IMR-90 (cell line): Measurements from ENCODE around the gene HYCC1. TPM values are rescaled to one million over a fixed set of nuclear protein-coding genes. Genes with fewer than 3 reads are reported as not detected.

Experiments used
- ATAC-seq: fragments of 200-7000 bp; cut with Tn5 transposase; 2 replicates; pipeline ENCODE4 v1.9.1; 2020; ENCODE audit warnings: low read depth, mild to moderate bottlenecking, moderate library complexity
- BruUV-seq: library from RNA; stranded (reverse); fragments of 400-500 nt; replicated peaks from 2 replicates; lab custom pipeline; 2021; lab: Mats Ljungman, UMichigan
- CTCF ChIA-PET: fragments of 300-600 bp; formaldehyde crosslinking; extraction: SDS; loops from one replicate; lab custom pipeline; 2021; ENCODE audit warnings: antibody characterized with exemption; lab: Yijun Ruan, JAX
- POLR2A ChIA-PET: fragments of 300-600 bp; sonication (Branson Sonifier 250); formaldehyde crosslinking; loops from one replicate; lab custom pipeline; 2022; ENCODE audit warnings: antibody characterized with exemption; ENCODE audit not compliant: unreplicated experiment; lab: Charles Lee
- DNase-seq: peaks from one replicate; pipeline ENCODE4 v3.0.0; 2013
- H2AFZ ChIP-seq: replicated peaks from 2 replicates; pipeline ENCODE3; 2013; ENCODE audit warnings: low read length, mild to moderate bottlenecking; ENCODE audit not compliant: poor library complexity
- H2AK5ac ChIP-seq: 2 replicates; pipeline ENCODE4 v1.6.1; 2013; ENCODE audit warnings: low read depth, low read length, inconsistent platforms
- H2AK9ac ChIP-seq: replicated peaks from 2 replicates; pipeline ENCODE3; 2013; ENCODE audit warnings: mild to moderate bottlenecking, low read depth, low read length, moderate library complexity; ENCODE audit not compliant: poor library complexity
- H2BK120ac ChIP-seq: 2 replicates; pipeline ENCODE4 v1.6.1; 2013; ENCODE audit warnings: low read depth, low read length, inconsistent platforms
- H2BK15ac ChIP-seq: 3 replicates; pipeline ENCODE4 v1.6.1; 2013; ENCODE audit warnings: low read depth, low read length, inconsistent platforms
- H2BK20ac ChIP-seq: 2 replicates; pipeline ENCODE4 v1.6.1; 2013; ENCODE audit warnings: low read depth, mild to moderate bottlenecking, inconsistent platforms, low read length, moderate library complexity
- H2BK5ac ChIP-seq: 2 replicates; pipeline ENCODE4 v1.6.1; 2013; ENCODE audit warnings: mild to moderate bottlenecking, low read depth, low read length, inconsistent platforms; ENCODE audit not compliant: poor library complexity, severe bottlenecking
- H3K14ac ChIP-seq: replicated peaks from 2 replicates; pipeline ENCODE4 v1.6.1; 2013; ENCODE audit warnings: low read depth, low read length, inconsistent platforms
- H3K18ac ChIP-seq: 2 replicates; pipeline ENCODE4 v1.6.1; 2013; ENCODE audit warnings: low read depth, low read length, control low read depth
- H3K23ac ChIP-seq: 2 replicates; pipeline ENCODE4 v1.6.1; 2013; ENCODE audit warnings: low read depth, low read length, inconsistent platforms
- H3K27ac ChIP-seq: 2 replicates; pipeline ENCODE4 v1.5.1; 2013; ENCODE audit warnings: mild to moderate bottlenecking, control low read depth, low read length; ENCODE audit not compliant: insufficient read depth
- H3K27me3 ChIP-seq: 2 replicates; pipeline ENCODE4 v1.6.1; 2013; ENCODE audit warnings: low read length; ENCODE audit not compliant: control insufficient read depth, insufficient read depth
- H3K36me3 ChIP-seq: 2 replicates; pipeline ENCODE4 v1.6.1; 2013; ENCODE audit warnings: low read length, mixed read lengths; ENCODE audit not compliant: control insufficient read depth, insufficient read depth
- H3K4ac ChIP-seq: 2 replicates; pipeline ENCODE4 v1.6.1; 2013; ENCODE audit warnings: low read depth, low read length, inconsistent platforms
- H3K4me1 ChIP-seq: 2 replicates; pipeline ENCODE4 v1.6.1; 2013; ENCODE audit warnings: low read length, mixed read lengths; ENCODE audit not compliant: control insufficient read depth, insufficient read depth
- H3K4me2 ChIP-seq: 2 replicates; pipeline ENCODE4 v1.6.1; 2013; ENCODE audit warnings: low read depth, mild to moderate bottlenecking, control low read depth, low read length, moderate library complexity
- H3K4me3 ChIP-seq: 2 replicates; pipeline ENCODE4 v1.5.1; 2013; ENCODE audit warnings: low read depth, mild to moderate bottlenecking, control low read depth, low read length, moderate library complexity; ENCODE audit not compliant: insufficient read depth
- H3K56ac ChIP-seq: 2 replicates; pipeline ENCODE4 v1.6.1; 2013; ENCODE audit warnings: low read length, inconsistent platforms; ENCODE audit not compliant: insufficient read depth; ENCODE audit errors: extremely low read depth
- H3K79me1 ChIP-seq, 2 experiments: 2 replicates each; pipeline ENCODE4 v1.6.1; 2013; ENCODE audit warnings: low read length in 2 of 2, inconsistent platforms in 1 of 2, low read depth in 1 of 2
- H3K9ac ChIP-seq: 2 replicates; pipeline ENCODE4 v1.6.1; 2013; ENCODE audit warnings: low read depth, low read length, control low read depth
- H3K9me1 ChIP-seq: 2 replicates; pipeline ENCODE4 v1.6.1; 2013; ENCODE audit warnings: low read length, inconsistent platforms; ENCODE audit not compliant: insufficient read depth
- H3K9me3 ChIP-seq: 2 replicates; pipeline ENCODE4 v1.6.1; 2013; ENCODE audit warnings: low read length; ENCODE audit not compliant: control insufficient read depth, insufficient read depth
- H4K20me1 ChIP-seq: 2 replicates; pipeline ENCODE4 v1.6.1; 2013; ENCODE audit warnings: low read length, inconsistent platforms; ENCODE audit not compliant: insufficient read depth
- H4K5ac ChIP-seq: 2 replicates; pipeline ENCODE4 v1.6.1; 2013; ENCODE audit warnings: mild to moderate bottlenecking, low read depth, low read length, control low read depth
- H4K8ac ChIP-seq, 2 experiments: 2 replicates each; pipeline ENCODE4 v1.6.1; 2013; ENCODE audit warnings: low read depth in 2 of 2, low read length in 2 of 2, control low read depth in 1 of 2, inconsistent platforms in 1 of 2
- H4K91ac ChIP-seq: 2 replicates; pipeline ENCODE4 v1.6.1; 2013; ENCODE audit warnings: low read depth, low read length, inconsistent platforms; ENCODE audit not compliant: insufficient read depth
- CEBPB ChIP-seq: IDR thresholded peaks from 2 replicates; pipeline ENCODE4 v1.6.1; 2012; ENCODE audit warnings: low read depth, low read length, improper control_type of control experiment
- MAZ ChIP-seq: IDR thresholded peaks from 2 replicates; pipeline ENCODE4 v1.6.1; 2012; ENCODE audit warnings: low read depth, mild to moderate bottlenecking, low read length, improper control_type of control experiment, moderate library complexity, borderline replicate concordance
- MXI1 ChIP-seq: IDR thresholded peaks from 2 replicates; pipeline ENCODE4 v1.6.1; 2012; ENCODE audit warnings: low read depth, mild to moderate bottlenecking, low read length, moderate library complexity, borderline replicate concordance
- NFE2L2 ChIP-seq: fragments of 150-350 bp; IDR thresholded peaks from 2 replicates; pipeline ENCODE4 v1.6.1; 2016; ENCODE audit warnings: low read depth, mild to moderate bottlenecking, low read length
- POLR2A ChIP-seq: IDR thresholded peaks from 2 replicates; pipeline ENCODE4 v1.6.1; 2012; ENCODE audit warnings: mild to moderate bottlenecking, low read depth, low read length
- RAD21 ChIP-seq: IDR thresholded peaks from 2 replicates; pipeline ENCODE4 v1.6.1; 2012; ENCODE audit warnings: low read length, improper control_type of control experiment
- RFX5 ChIP-seq: IDR thresholded peaks from 2 replicates; pipeline ENCODE4 v1.8.0; 2012; ENCODE audit warnings: low read depth, mild to moderate bottlenecking, low read length, moderate library complexity
- USF2 ChIP-seq: fragments of 150-350 bp; IDR thresholded peaks from 2 replicates; pipeline ENCODE4 v1.6.1; 2017; ENCODE audit warnings: mild to moderate bottlenecking, antibody characterized with exemption, low read length, low read depth
- WGBS, 2 experiments: methylation state at CpG; one replicate each; pipeline versions ENCODE4 v1.1.5 to v1.1.7; 2013; ENCODE audit warnings: missing lambda C conversion rate in 2 of 2; ENCODE audit not compliant: insufficient read length in 1 of 2; ENCODE audit errors: extremely low coverage in 2 of 2; 5-methylcytosine and 5-hydroxymethylcytosine counted together
- dilution Hi-C: fragments of 300-500 bp; cut with HindIII; formaldehyde crosslinking; loops from one replicate; pipeline ENCODE4 v1.14.3; 2018; ENCODE audit warnings: low sequenced_read_pairs; ENCODE audit not compliant: unreplicated experiment
- in situ Hi-C: fragments of 300-500 bp; cut with MboI; formaldehyde crosslinking; loops from 3 replicates; pipeline ENCODE4 v1.14.3; 2019; ENCODE audit warnings: low sequenced_read_pairs, inconsistent platforms, mixed read lengths
- intact Hi-C: fragments of 100-400 bp; cut with micrococcal nuclease; formaldehyde crosslinking; loops from 2 replicates; pipeline ENCODE4 v1.10.0; 2022
- polyA plus RNA-seq, 3 experiments: library from polyadenylated mRNA; depleted of rRNA; stranded (reverse); fragments of >200 nt; gene quantifications; 2 replicates each; pipeline ENCODE4 v1.2.3, GENCODE V29; 2012; ENCODE audit warnings: low replicate concordance in 1 of 3
- total RNA-seq: library from RNA; depleted of rRNA; stranded (reverse); fragments of >200 nt; gene quantifications from 2 replicates; pipeline ENCODE4 v1.2.3, GENCODE V29; 2012

Gene HYCC1
- total and polyA plus RNA-seq, 2 of the 4 experiments (the other 2 are of a cell fraction): 44.1 to 78.3 TPM

GRCh38 chr7:23017309-23017708, 3.4 kb upstream of the HYCC1 start:
- H3K36me3 ChIP-seq: no peaks in the 10 kb centered on the region
- ATAC-seq (no peak), DNase-seq (no peak)
- in situ Hi-C loops (no loop called here), dilution Hi-C loops (no loop called here), intact Hi-C loops (no loop called here)
- no peaks in the 10 kb centered on the region for H3K27me3 ChIP-seq
- no peak overlapping the region for H3K27ac ChIP-seq
- peaks cover 5% of the 10 kb centered on the region for H3K9me1 ChIP-seq
- H2AK5ac ChIP-seq: no peak overlapping the region
- no peak overlapping the region for H3K14ac ChIP-seq
- H4K8ac ChIP-seq: no peak overlapping the region
- 50% methylated on average over 1 of the region's 3 CpGs; no CpG with 5 or more reads in 1 of the 2 experiments for WGBS, 2 experiments
- no peak overlapping the region for H3K4me2 ChIP-seq
- ChIA-PET POLR2A (no interaction called here), CTCF (no interaction called here)
- peaks cover 7% of the 10 kb centered on the region; the same call in 1 of the 2 replicates for H4K20me1 ChIP-seq
- H3K9me3 ChIP-seq: no peaks in the 10 kb centered on the region; the same call in 1 of the 2 replicates
- no peak overlapping the region for H3K56ac ChIP-seq
- H2AK9ac ChIP-seq: no peak overlapping the region
- H3K4ac ChIP-seq: no peak overlapping the region
- H2BK5ac ChIP-seq: no peak overlapping the region
- no peak overlapping the region for H2AFZ ChIP-seq
- TF ChIP-seq POLR2A: no peak
- no peak for TF ChIP-seq MAZ
- no peak for TF ChIP-seq MXI1
- no peak for TF ChIP-seq USF2
- no peak for TF ChIP-seq RFX5
- TF ChIP-seq RAD21: no peak
- TF ChIP-seq NFE2L2: no peak
- TF ChIP-seq CEBPB: no peak
- H2BK20ac ChIP-seq: no peak overlapping the region
- no peak overlapping the region for H3K18ac ChIP-seq
- H3K4me1 ChIP-seq: peaks cover 8% of the 10 kb centered on the region
- H2BK15ac ChIP-seq: no peak overlapping the region
- H3K4me3 ChIP-seq: no peak overlapping the region
- H3K79me1 ChIP-seq: peaks cover 0 to 16% of the 10 kb centered on the region in 2 experiments; a peak in 2 of 4 replicates
- H3K9ac ChIP-seq: no peak overlapping the region
- no TSS peak for BruUV-seq
- no peak overlapping the region for H2BK120ac ChIP-seq
- no peak overlapping the region for H3K23ac ChIP-seq
- H4K5ac ChIP-seq: no peak overlapping the region
- no peak overlapping the region for H4K91ac ChIP-seq
